MV-4-11 (cell line): ENCODE results near the gene KCTD17.
"Not testable (repeated sequence)": the region's sequence is repeated elsewhere in the genome, so short reads cannot be mapped to it uniquely, and the experiment has no call there.

Source experiments
- DNase-seq: peaks from one replicate; lab custom pipeline; 2025; lab: John Stamatoyannopoulos, UW

KCTD17 gene

DNA sequence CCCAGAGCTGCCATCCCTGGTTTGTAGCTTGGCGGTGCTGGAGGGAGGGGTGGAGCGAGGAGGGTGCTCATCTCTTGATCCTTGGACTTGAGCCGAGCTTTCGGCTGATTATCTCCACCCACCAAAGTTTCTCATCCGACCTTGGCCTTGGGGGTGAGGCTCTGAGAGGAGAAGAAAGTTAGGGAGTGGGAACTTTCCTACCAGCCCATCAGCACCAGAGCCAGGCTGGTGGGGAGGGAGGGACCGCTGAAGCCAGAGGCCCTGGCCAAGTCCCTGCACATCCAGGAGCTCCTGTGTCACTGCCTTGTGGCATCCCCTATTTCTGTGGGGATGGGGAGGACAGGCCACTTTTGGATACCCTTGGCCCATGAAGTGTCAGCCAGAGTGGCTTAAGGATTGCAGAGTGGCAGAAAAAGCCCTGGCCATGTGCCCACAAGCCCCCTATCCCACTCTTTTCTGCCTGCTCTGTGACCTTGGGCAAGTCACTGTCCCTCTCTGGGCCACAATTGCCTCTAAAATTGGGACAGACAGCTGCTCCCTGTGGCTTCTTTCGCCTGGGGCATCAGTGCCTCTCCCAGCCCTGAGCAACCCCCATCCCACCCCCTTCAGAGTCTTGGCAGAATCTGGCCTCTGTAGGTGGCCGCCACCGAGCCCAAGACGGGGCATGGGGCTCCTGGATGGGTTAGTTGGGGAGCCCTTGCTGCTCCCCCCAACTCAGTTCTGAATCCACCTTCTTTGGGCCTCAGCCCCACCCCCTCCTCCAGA lies 10.3 kb downstream of the KCTD17 start:
- DNase-seq, result no peak

- no peak for DNase-seq
Measured at GRCh38 chr22:37062376-37062675, 10.8 kb downstream of the KCTD17 start.

DNA sequence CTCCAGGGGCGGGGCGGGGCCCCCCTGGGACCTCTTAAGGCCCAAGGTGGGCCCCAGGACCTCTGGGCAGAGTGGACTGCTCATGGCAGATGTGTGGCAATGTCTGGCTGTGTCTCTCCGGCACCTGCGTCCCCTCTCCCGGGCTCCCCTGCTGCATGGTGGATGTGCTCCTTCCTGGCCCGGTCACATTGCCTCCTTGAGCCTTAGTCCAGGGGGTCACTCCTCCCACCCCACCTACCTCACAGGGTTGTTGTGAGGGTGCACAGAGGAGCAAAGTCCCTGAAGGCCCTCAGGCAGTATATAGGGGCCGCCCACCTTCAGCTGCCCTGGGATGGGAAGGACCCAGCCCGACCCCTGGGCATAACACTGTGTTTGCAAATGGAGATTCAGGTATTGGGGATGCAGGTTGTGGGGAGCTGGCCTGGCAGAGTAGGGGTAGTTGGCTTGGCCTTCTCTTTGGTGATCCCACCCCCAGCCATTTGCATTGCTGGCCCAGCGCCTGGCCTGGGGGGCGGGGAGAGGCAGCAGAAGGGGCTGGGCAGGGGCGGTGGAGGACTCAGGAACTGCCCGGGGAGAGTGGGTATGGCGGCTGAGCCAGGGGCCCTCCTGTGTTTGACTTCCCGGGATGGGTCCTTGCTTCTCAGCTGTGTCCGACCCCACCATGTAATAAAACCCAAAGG lies 11.3 kb downstream of the KCTD17 start:
- no peak for DNase-seq

- DNase-seq, result no peak
Measured at GRCh38 chr22:37063431-37064420, 12.2 kb downstream of the KCTD17 start.

DNA sequence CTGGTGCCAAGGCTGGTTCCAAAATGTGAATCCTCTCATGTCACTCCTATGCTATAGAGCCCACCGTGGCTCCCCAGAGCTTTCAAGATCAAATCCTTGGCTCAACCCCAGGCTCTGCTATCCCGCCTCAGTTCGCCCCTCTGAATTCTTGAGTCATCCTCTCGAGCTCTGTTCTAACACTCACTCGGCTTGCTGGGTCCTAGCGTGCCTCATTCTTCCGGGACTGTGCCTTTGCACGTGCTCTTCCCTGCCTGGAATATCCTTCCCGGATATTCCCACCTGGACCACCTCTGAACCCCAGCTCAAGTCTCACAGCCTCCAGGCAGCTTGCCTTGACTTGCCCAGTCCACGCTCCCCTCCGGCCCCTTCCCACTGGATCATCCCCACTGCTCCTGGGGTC lies 13.0 kb downstream of the KCTD17 start:
- DNase-seq, result no peak

- DNase-seq, result no peak
Measured at GRCh38 chr22:37065180-37065579, 13.6 kb downstream of the KCTD17 start.

- DNase-seq, result no peak
Measured at GRCh38 chr22:37065961-37066360, 14.4 kb downstream of the KCTD17 start.

GRCh38 chr22:37067428-37067827 lies 15.9 kb downstream of the KCTD17 start:
- DNase-seq, result no peak

GRCh38 chr22:37068859-37069258 lies 17.3 kb downstream of the KCTD17 start:
- no peak for DNase-seq

DNA sequence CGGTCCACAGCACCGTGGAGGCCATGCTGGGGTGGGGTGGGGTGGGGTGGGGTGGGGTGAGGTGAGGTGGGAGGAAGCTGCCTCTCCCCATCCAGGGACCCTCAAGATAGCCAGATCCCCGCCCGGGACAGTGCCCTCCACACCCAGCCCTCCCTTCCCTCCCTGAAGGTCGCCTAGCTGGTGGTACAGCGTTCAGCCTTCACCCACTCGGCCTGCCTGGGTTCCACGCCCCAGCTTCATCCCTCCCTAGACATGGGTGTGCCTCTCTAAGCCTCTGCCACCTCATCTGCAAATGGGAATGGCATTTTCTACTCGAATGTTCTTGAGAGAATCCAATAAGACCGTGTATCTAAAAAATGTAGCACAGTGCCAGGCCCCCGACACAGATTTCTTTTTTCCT lies 17.8 kb downstream of the KCTD17 start:
- DNase-seq, result no peak

- no peak for DNase-seq
Measured at GRCh38 chr22:37069719-37070118, 18.2 kb downstream of the KCTD17 start.

GRCh38 chr22:37070334-37070733 lies 18.8 kb downstream of the KCTD17 start:
- no peak for DNase-seq

- no peak for DNase-seq
Measured at GRCh38 chr22:37070744-37071143, 19.2 kb downstream of the KCTD17 start.

DNA sequence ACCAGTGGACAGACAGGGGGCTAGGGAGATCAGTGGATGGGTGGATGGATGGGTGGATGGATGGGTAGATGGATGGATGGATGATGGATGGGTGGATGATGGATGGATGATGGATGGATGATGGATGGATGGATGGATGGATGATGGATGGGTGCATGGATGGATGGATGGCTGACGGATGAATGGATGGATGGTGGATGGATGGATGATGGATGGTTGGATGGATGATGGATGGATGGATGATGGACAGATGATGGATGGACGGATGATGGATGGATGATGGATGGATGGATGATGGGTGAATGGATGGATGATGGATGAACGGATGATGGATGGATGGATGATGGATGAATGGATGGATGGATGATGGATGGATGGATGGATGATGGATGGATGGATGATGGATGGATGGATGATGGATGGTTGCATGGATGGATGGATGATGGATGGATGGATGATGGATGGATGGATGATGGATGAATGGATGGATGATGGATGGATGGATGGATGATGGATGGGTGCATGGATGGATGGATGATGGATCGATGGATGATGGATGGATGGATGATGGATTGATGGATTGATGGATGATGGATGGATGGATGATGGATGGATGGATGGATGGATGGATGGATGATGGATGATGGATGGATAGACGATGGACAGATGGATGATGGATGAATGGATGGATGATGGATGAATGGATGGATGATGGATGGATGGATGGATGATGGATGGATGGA lies 20.5 kb downstream of the KCTD17 start:
- not testable (repeated sequence) for DNase-seq

DNA sequence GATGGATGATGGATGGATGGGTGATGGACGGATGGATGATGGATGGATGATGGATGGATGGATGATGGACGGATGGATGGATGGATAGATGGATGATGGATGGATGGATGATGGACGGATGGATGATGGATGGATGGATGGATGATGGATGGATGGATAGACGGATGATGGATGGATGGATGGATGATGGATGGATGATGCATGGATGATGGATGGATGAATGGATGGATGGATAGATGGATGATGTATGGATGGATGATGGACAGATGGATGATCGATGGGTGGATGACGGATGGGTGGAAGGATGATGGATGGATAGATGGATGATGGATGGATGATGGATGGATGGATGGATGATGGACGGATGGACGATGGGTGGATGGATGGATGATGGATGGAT lies 21.1 kb downstream of the KCTD17 start:
- no peak for DNase-seq

- DNase-seq, result no peak
Measured at GRCh38 chr22:37074537-37074936, 23.0 kb downstream of the KCTD17 start.

GRCh38 chr22:37075046-37075445 lies 23.5 kb downstream of the KCTD17 start:
- DNase-seq, result no peak

GRCh38 chr22:37075822-37076433 lies 24.4 kb downstream of the KCTD17 start:
- no peak for DNase-seq

DNA sequence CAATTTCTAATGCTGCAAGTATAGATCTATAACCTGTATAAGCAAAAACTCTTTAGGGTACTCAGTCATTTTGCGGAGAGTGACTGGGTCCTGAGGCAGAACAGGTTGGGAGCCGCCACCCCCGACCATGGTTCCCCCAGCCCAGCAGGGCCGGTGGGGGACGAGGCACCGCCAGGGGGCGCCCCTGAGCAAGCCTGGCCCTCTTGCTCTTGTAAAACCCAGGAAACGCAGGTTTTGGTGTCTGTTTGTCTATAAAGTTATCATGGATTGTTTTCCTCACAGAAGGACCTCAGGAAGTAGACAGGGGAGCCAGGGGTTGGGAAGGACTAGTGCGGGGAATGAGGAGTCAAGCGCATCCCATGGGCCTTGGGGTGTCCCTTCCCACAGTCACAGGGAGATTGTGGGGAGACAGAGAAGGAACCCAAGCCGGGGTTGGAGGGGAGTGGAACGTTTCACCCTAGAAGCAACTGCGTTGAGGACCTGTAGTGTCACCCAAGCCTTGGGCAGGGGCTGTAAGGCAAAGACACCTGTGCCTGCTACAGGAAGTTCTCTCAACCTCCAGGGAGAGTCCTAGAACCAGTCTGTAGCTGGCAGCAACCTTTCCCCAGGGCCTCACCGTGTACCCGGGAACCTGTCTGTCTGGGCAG lies 26.4 kb downstream of the KCTD17 start:
- peak; percentile 17 for DNase-seq

DNA sequence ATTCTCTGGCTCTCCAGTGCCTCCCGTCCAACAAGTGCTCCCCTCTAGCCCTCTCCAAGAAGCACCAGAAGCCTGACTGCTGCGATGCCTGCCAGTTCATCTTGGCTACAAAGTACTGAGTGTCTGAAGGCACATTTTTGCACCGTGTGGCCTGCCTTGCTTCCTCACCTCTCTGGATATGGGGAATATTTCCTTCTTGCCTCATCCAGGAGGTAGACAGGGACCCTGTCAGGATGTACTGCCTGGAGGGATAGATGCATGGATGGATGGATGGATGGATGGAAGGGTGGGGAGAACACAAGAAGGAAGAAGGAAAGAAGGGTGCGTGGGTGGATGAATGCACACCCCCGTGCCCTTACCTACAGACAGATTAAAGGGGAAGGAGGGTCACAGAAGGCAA lies 27.6 kb downstream of the KCTD17 start:
- DNase-seq, result no peak

GRCh38 chr22:37079668-37080171 lies 28.2 kb downstream of the KCTD17 start:
- peak; percentile 9 for DNase-seq
